CD4-positive, alpha-beta T cell treated with Interleukin-1 beta for 1 hour (primary cell): ENCODE results near the gene GLMP.
"Not testable (repeated sequence)": the region's sequence is repeated elsewhere in the genome, so short reads cannot be mapped to it uniquely, and the experiment has no call there.

ENCODE experiments used
- DNase-seq, 2 donors: peaks; one replicate each; pipeline ENCODE4 v3.0.0-alpha.2; 2020 to 2022

GLMP gene

GRCh38 chr1:156295391-156295947 lies at the start of gene GLMP:
GLMP (minus strand) TSS chr1:156295679; CDS start chr1:156295645, 34 bp downstream.
- DNase-seq: peak; percentile 44 to 59

GRCh38 chr1:156344409-156344808 lies 48.9 kb upstream of the GLMP start:
- no peak for DNase-seq

GRCh38 chr1:156342166-156342955 lies 46.9 kb upstream of the GLMP start:
- no peak for DNase-seq

GRCh38 chr1:156338180-156338976 lies 42.9 kb upstream of the GLMP start, which contains the start of the genes CCT3 and TSACC:
CCT3 (minus strand) TSS chr1:156338292; CDS start chr1:156338184, 108 bp downstream.
TSACC (plus strand) TSS chr1:156338526; CDS start chr1:156339758, 1,232 bp downstream.
- peak; percentile 100 for DNase-seq

GRCh38 chr1:156337888-156338179 lies 42.4 kb upstream of the GLMP start:
- DNase-seq: no peak

- DNase-seq: no peak
Measured at GRCh38 chr1:156337052-156337887, 41.8 kb upstream of the GLMP start.

- no peak for DNase-seq
Measured at GRCh38 chr1:156336242-156336641, 40.8 kb upstream of the GLMP start.

- DNase-seq: not testable (repeated sequence)
Measured at GRCh38 chr1:156323179-156323578, 27.7 kb upstream of the GLMP start.

GRCh38 chr1:156320560-156320959 lies 25.1 kb upstream of the GLMP start:
- no peak for DNase-seq

GRCh38 chr1:156319664-156320063 lies 24.2 kb upstream of the GLMP start:
- DNase-seq: peak in 1 of 2 donors; percentile 50

GRCh38 chr1:156316909-156317308 lies 21.4 kb upstream of the GLMP start:
- DNase-seq: no peak

GRCh38 chr1:156310962-156311361 lies 15.5 kb upstream of the GLMP start:
- DNase-seq: no peak

GRCh38 chr1:156308078-156308477 lies 12.6 kb upstream of the GLMP start:
- no peak for DNase-seq

GRCh38 chr1:156305215-156305614 lies 9.7 kb upstream of the GLMP start:
- DNase-seq: no peak

- no peak for DNase-seq
Measured at GRCh38 chr1:156303241-156303640, 7.8 kb upstream of the GLMP start.

GRCh38 chr1:156298852-156299357 lies 3.4 kb upstream of the GLMP start, which contains the start of gene VHLL:
VHLL (minus strand) TSS chr1:156299307; CDS start chr1:156299189, 118 bp downstream.
- DNase-seq: no peak

GRCh38 chr1:156293895-156294294 lies 1.6 kb downstream of the GLMP start:
- DNase-seq: no peak

- DNase-seq: no peak
Measured at GRCh38 chr1:156293098-156293434, 2.4 kb downstream of the GLMP start.

GRCh38 chr1:156291226-156292061 lies 4.0 kb downstream of the GLMP start:
- DNase-seq: peak; percentile 26 to 70

- no peak for DNase-seq
Measured at GRCh38 chr1:156289857-156290256, 5.6 kb downstream of the GLMP start.

GRCh38 chr1:156286061-156286460 lies 9.4 kb downstream of the GLMP start:
- DNase-seq: no peak

GRCh38 chr1:156285437-156285836 lies 10.0 kb downstream of the GLMP start:
- no peak for DNase-seq
